Naive thymus-derived CD4-positive, alpha-beta T cell (primary cell): ENCODE data around the gene NR2F1-AS1. TPM values are rescaled to one million over a fixed set of nuclear protein-coding genes. Genes with fewer than 3 reads are reported as not detected.

Experiments
- ATAC-seq: fragments of 150-1000 bp; cut with Tn5 transposase; 2 replicates; pipeline ENCODE4 v1.10.0; 2021; ENCODE audit warnings: mild to moderate bottlenecking, moderate library complexity
- CTCF ChIA-PET: fragments of 350-600 bp; sonication (Branson Sonifier 250); formaldehyde crosslinking; loops from one replicate; lab custom pipeline; 2021; ENCODE audit warnings: antibody characterized with exemption; lab: Charles Lee
- POLR2A ChIA-PET: fragments of 350-600 bp; sonication (Branson Sonifier 250); formaldehyde crosslinking; loops from one replicate; lab custom pipeline; 2021; ENCODE audit warnings: antibody characterized with exemption, inconsistent platforms; lab: Charles Lee
- DNase-seq, 9 donors: peaks; one replicate each; pipeline versions ENCODE4 v3.0.0 to v3.0.0-alpha.2; 2020 to 2022; ENCODE audit warnings: mixed read lengths in 1 of 9
- H3K27ac ChIP-seq: one replicate; pipeline ENCODE4 v1.7.0; 2013; ENCODE audit warnings: mild to moderate bottlenecking, low read depth, low read length, moderate library complexity
- H3K27me3 ChIP-seq, 2 donors: one replicate each; pipeline ENCODE4 v1.7.0; 2013; ENCODE audit warnings: low read length in 2 of 2, mild to moderate bottlenecking in 2 of 2, moderate library complexity in 2 of 2; ENCODE audit not compliant: control insufficient read depth in 2 of 2, insufficient read depth in 2 of 2
- H3K36me3 ChIP-seq, 3 experiments: 1 replicate in 2 of 3; 2 replicates in 1 of 3; pipeline ENCODE4 v1.7.0; 2013; ENCODE audit warnings: low read length in 3 of 3, mild to moderate bottlenecking in 3 of 3, moderate library complexity in 1 of 3; ENCODE audit not compliant: insufficient read depth in 3 of 3, control insufficient read depth in 2 of 3
- H3K4me1 ChIP-seq, 2 donors: one replicate each; pipeline ENCODE4 v1.7.0; 2013; ENCODE audit warnings: low read length in 2 of 2, mild to moderate bottlenecking in 2 of 2, moderate library complexity in 1 of 2; ENCODE audit not compliant: control insufficient read depth in 2 of 2, insufficient read depth in 2 of 2
- H3K4me3 ChIP-seq: 2 replicates; pipeline ENCODE4 v1.7.0; 2013; ENCODE audit warnings: mild to moderate bottlenecking, low read length
- H3K9me3 ChIP-seq, 3 experiments: 1 replicate in 2 of 3; 2 replicates in 1 of 3; pipeline ENCODE4 v1.7.0; 2013; ENCODE audit warnings: low read length in 3 of 3; ENCODE audit not compliant: control insufficient read depth in 2 of 3
- H3K27ac Mint-ChIP-seq, 9 donors: one replicate each; pipeline ENCODE4 v1.8.0; 2020 to 2022; ENCODE audit warnings: mixed read lengths in 9 of 9, mild to moderate bottlenecking in 8 of 9, moderate library complexity in 5 of 9, inconsistent platforms in 2 of 9
- H3K27me3 Mint-ChIP-seq, 5 donors: one replicate each; pipeline ENCODE4 v1.8.0; 2021 to 2022; ENCODE audit warnings: mixed read lengths in 5 of 5, mild to moderate bottlenecking in 1 of 5
- H3K36me3 Mint-ChIP-seq, 5 donors: one replicate each; pipeline ENCODE4 v1.8.0; 2020 to 2022; ENCODE audit warnings: mixed read lengths in 5 of 5, mild to moderate bottlenecking in 3 of 5, inconsistent platforms in 1 of 5
- H3K4me1 Mint-ChIP-seq, 7 donors: one replicate each; pipeline ENCODE4 v1.8.0; 2020 to 2022; ENCODE audit warnings: mixed read lengths in 7 of 7, mild to moderate bottlenecking in 3 of 7, inconsistent platforms in 1 of 7
- H3K4me3 Mint-ChIP-seq, 10 donors: one replicate each; pipeline ENCODE4 v1.8.0; 2020 to 2022; ENCODE audit warnings: mild to moderate bottlenecking in 10 of 10, mixed read lengths in 10 of 10, moderate library complexity in 6 of 10, inconsistent platforms in 2 of 10
- H3K9me3 Mint-ChIP-seq, 11 donors: one replicate each; pipeline ENCODE4 v1.8.0; 2020 to 2022; ENCODE audit warnings: mixed read lengths in 11 of 11, mild to moderate bottlenecking in 4 of 11, inconsistent platforms in 1 of 11, moderate library complexity in 1 of 11
- intact Hi-C, 2 donors: fragments of 100-400 bp; cut with micrococcal nuclease; formaldehyde crosslinking; loops; one replicate each; pipeline ENCODE4 v1.15.1; 2023
- polyA plus RNA-seq, 2 donors: library from polyadenylated mRNA; unstranded; fragments of 300-500 nt; fragmentation: Illumina TruSeq; gene quantifications; one replicate each; pipeline ENCODE4 v1.2.3, GENCODE V29; 2021
- total RNA-seq, 6 experiments: library from RNA in 5 of 6; stranded (reverse) in 5 of 6; gene quantifications; 1 replicate in 5 of 6; 2 replicates in 1 of 6; pipeline ENCODE4 v1.2.3 and lab custom pipeline; 2021 to 2026

Gene NR2F1-AS1
- total and polyA plus RNA-seq, 7 experiments from 2014 or later, result not detected

GRCh38 chr5:93586736-93587596 lies 5.9 kb upstream of the NR2F1-AS1 start:
- H3K9me3 Mint-ChIP-seq, result peaks cover 0 to 26% (median 5%) of the 10 kb centered on the region in 11 donors
- peaks cover 58 to 65% (median 64%) of the 10 kb centered on the region in 5 donors for H3K27me3 Mint-ChIP-seq
- H3K27ac ChIP-seq, result no peak overlapping the region
- H3K4me3 ChIP-seq, result no peak overlapping the region
- ChIA-PET POLR2A (interaction anchor here (0.6 to 0.7 kb wide), 2 partner anchors 23 to 75 kb away, joined by 3 to 5 read pairs; no protein-coding TSS in a partner anchor), CTCF (no interaction called here)
- peaks cover 38 to 43% of the 10 kb centered on the region in 2 donors for H3K27me3 ChIP-seq
- intact Hi-C loops, result loop anchor here in 1 of 2 donors (1.0 to 2.0 kb wide), 2 partner anchors 14 to 16 kb away; no protein-coding TSS in a partner anchor
- ATAC-seq (no peak), DNase-seq (no peak)
- peaks cover 6 to 26% (median 19%) of the 10 kb centered on the region in 7 donors for H3K4me1 Mint-ChIP-seq
- H3K4me3 Mint-ChIP-seq, result peak overlapping the region in 6 of 10 donors; percentile 9 to 63 (median 56)
- peaks cover 11 to 14% of the 10 kb centered on the region in 2 donors for H3K4me1 ChIP-seq
- H3K36me3 ChIP-seq, result no peaks in the 10 kb centered on the region
- peaks cover 0 to 4% (median 0%) of the 10 kb centered on the region in 3 experiments for H3K9me3 ChIP-seq
- peak overlapping the region in 5 of 9 donors; percentile 14 to 80 (median 44) for H3K27ac Mint-ChIP-seq
- peaks cover 0 to 12% (median 6%) of the 10 kb centered on the region in 5 donors for H3K36me3 Mint-ChIP-seq

- Histone ChIP-seq H3K27ac (no peak overlapping the region), H3K9me3 (peaks cover 0 to 4% (median 0%) of the 10 kb centered on the region in 3 experiments), H3K27me3 (peaks cover 41 to 51% of the 10 kb centered on the region in 2 donors), H3K36me3 (no peaks in the 10 kb centered on the region), H3K4me1 (peaks cover 14% of the 10 kb centered on the region in 2 donors), H3K4me3 (no peak overlapping the region)
- POLR2A ChIA-PET, result no interaction called here
- intact Hi-C loops, result loop anchor here in 1 of 2 donors (1.0 to 2.0 kb wide), 3 partner anchors 13 to 26 kb away; no protein-coding TSS in a partner anchor
- H3K4me1 Mint-ChIP-seq, result peaks cover 7 to 28% (median 21%) of the 10 kb centered on the region in 7 donors
- CTCF ChIA-PET, result no interaction called here
- peak overlapping the region in 1 of 9 donors; percentile 76 for H3K27ac Mint-ChIP-seq
- H3K36me3 Mint-ChIP-seq, result peaks cover 0 to 12% (median 6%) of the 10 kb centered on the region in 5 donors
- ATAC-seq (no peak), DNase-seq (no peak)
- peaks cover 48 to 57% (median 54%) of the 10 kb centered on the region in 5 donors for H3K27me3 Mint-ChIP-seq
- H3K4me3 Mint-ChIP-seq, result peak overlapping the region in 9 of 10 donors; percentile 59 to 82 (median 72)
- peaks cover 0 to 26% (median 5%) of the 10 kb centered on the region in 11 donors for H3K9me3 Mint-ChIP-seq
These were observed 4.9 kb upstream of the NR2F1-AS1 start for GRCh38 chr5:93585767-93586385.

GRCh38 chr5:93585041-93585766 lies 4.2 kb upstream of the NR2F1-AS1 start:
- ChIA-PET POLR2A (no interaction called here), CTCF (no interaction called here)
- Mint-ChIP-seq H3K4me3 (peak overlapping the region in 9 of 10 donors; percentile 42 to 82 (median 72)), H3K36me3 (peaks cover 0 to 12% (median 6%) of the 10 kb centered on the region in 5 donors), H3K4me1 (peaks cover 11 to 35% (median 28%) of the 10 kb centered on the region in 7 donors), H3K27ac (no peak overlapping the region), H3K27me3 (peaks cover 47 to 57% (median 55%) of the 10 kb centered on the region in 5 donors), H3K9me3 (peaks cover 0 to 26% (median 5%) of the 10 kb centered on the region in 11 donors)
- Histone ChIP-seq H3K9me3 (peaks cover 0 to 4% (median 0%) of the 10 kb centered on the region in 3 experiments), H3K4me3 (no peak overlapping the region), H3K36me3 (no peaks in the 10 kb centered on the region), H3K27ac (no peak overlapping the region), H3K27me3 (peaks cover 41 to 57% of the 10 kb centered on the region in 2 donors), H3K4me1 (peaks cover 20 to 21% of the 10 kb centered on the region in 2 donors)
- intact Hi-C loops, result loop anchor here in 1 of 2 donors (1.0 kb wide), 1 partner anchor 27 kb away; no protein-coding TSS in a partner anchor
- ATAC-seq (no peak), DNase-seq (no peak)

- H3K9me3 Mint-ChIP-seq, result peaks cover 0 to 26% (median 5%) of the 10 kb centered on the region in 11 donors
- H3K4me3 Mint-ChIP-seq, result peak overlapping the region in 3 of 10 donors; percentile 17 to 47 (median 27)
- Histone ChIP-seq H3K36me3 (no peaks in the 10 kb centered on the region), H3K4me1 (peaks cover 26 to 27% of the 10 kb centered on the region in 2 donors), H3K9me3 (peaks cover 0 to 4% (median 0%) of the 10 kb centered on the region in 3 experiments), H3K27ac (no peak overlapping the region), H3K4me3 (no peak overlapping the region), H3K27me3 (peaks cover 41 to 62% of the 10 kb centered on the region in 2 donors)
- ChIA-PET CTCF (no interaction called here), POLR2A (no interaction called here)
- ATAC-seq (no peak), DNase-seq (no peak)
- H3K4me1 Mint-ChIP-seq, result peaks cover 11 to 40% (median 30%) of the 10 kb centered on the region in 7 donors
- H3K27ac Mint-ChIP-seq, result no peak overlapping the region
- H3K36me3 Mint-ChIP-seq, result peaks cover 0 to 12% (median 6%) of the 10 kb centered on the region in 5 donors
- intact Hi-C loops, result loop anchor here in 1 of 2 donors (1.0 to 5.0 kb wide), 3 partner anchors 28 to 1153 kb away; no protein-coding TSS in a partner anchor
- peaks cover 44 to 54% (median 49%) of the 10 kb centered on the region in 5 donors for H3K27me3 Mint-ChIP-seq
These were observed 3.6 kb upstream of the NR2F1-AS1 start for GRCh38 chr5:93584596-93585040.

GRCh38 chr5:93583768-93584595 lies 3.0 kb upstream of the NR2F1-AS1 start:
- Histone ChIP-seq H3K27me3 (peaks cover 38 to 65% of the 10 kb centered on the region in 2 donors), H3K4me1 (peaks cover 26 to 32% of the 10 kb centered on the region in 2 donors), H3K27ac (no peak overlapping the region), H3K4me3 (no peak overlapping the region), H3K9me3 (peaks cover 0 to 4% (median 0%) of the 10 kb centered on the region in 3 experiments), H3K36me3 (no peaks in the 10 kb centered on the region)
- Mint-ChIP-seq H3K4me1 (peaks cover 11 to 38% (median 30%) of the 10 kb centered on the region in 7 donors), H3K27me3 (peaks cover 39 to 47% (median 42%) of the 10 kb centered on the region in 5 donors), H3K4me3 (peak overlapping the region in 4 of 10 donors; percentile 13 to 47 (median 22)), H3K36me3 (peaks cover 0 to 10% (median 6%) of the 10 kb centered on the region in 5 donors), H3K27ac (peak overlapping the region in 2 of 9 donors; percentile 31 to 70), H3K9me3 (peaks cover 0 to 23% (median 4%) of the 10 kb centered on the region in 11 donors)
- CTCF ChIA-PET, result no interaction called here
- peak in 1 of 9 donors; percentile 35 for DNase-seq
- POLR2A ChIA-PET, result no interaction called here
- intact Hi-C loops, result loop anchor here in 1 of 2 donors (5.0 kb wide), 2 partner anchors 943 to 1153 kb away; no protein-coding TSS in a partner anchor
- peak; percentile 53 for ATAC-seq
